Activated naive CD4-positive, alpha-beta T cell treated with anti-CD3 and anti-CD28 coated beads, Interleukin-2, amount 10 ng/mL, durations not matched to agents 7 days and 5 days (primary cell): ENCODE results near the gene CABP5.
A peak's percentile ranks its signal among the peaks of the same experiment; 100 is the strongest.
"Not testable (repeated sequence)": the region's sequence is repeated elsewhere in the genome, so short reads cannot be mapped to it uniquely, and the experiment has no call there.

Source experiments
- CTCF ChIA-PET: fragments of 350-600 bp; sonication (Branson Sonifier 250); formaldehyde crosslinking; loops from one replicate; lab custom pipeline; 2021; ENCODE audit warnings: antibody characterized with exemption; lab: Charles Lee
- DNase-seq: peaks from one replicate; pipeline ENCODE4 v3.0.0-alpha.2; 2020
- H3K27ac Mint-ChIP-seq: one replicate; pipeline ENCODE4 v1.8.0; 2021; ENCODE audit warnings: mild to moderate bottlenecking, moderate library complexity, mixed read lengths
- H3K27me3 Mint-ChIP-seq: one replicate; pipeline ENCODE4 v1.8.0; 2021; ENCODE audit warnings: mild to moderate bottlenecking, mixed read lengths
- H3K36me3 Mint-ChIP-seq: one replicate; pipeline ENCODE4 v1.8.0; 2021; ENCODE audit warnings: mixed read lengths
- H3K4me1 Mint-ChIP-seq: one replicate; pipeline ENCODE4 v1.8.0; 2021; ENCODE audit warnings: mixed read lengths
- H3K4me3 Mint-ChIP-seq: one replicate; pipeline ENCODE4 v1.8.0; 2021; ENCODE audit warnings: mild to moderate bottlenecking, moderate library complexity, mixed read lengths
- H3K9me3 Mint-ChIP-seq: one replicate; pipeline ENCODE4 v1.8.0; 2021; ENCODE audit warnings: mixed read lengths

The CABP5 gene

GRCh38 chr19:48043675-48044258 is at the start of gene CABP5:
Gene CABP5 (minus strand): TSS chr19:48044079. CDS start chr19:48043922, 157 bp downstream.
- CTCF ChIA-PET, result no interaction called here
- Mint-ChIP-seq H3K27me3 (peaks cover 23% of the 10 kb centered on the region), H3K27ac (peak within 1 kb of the TSS; percentile 5), H3K4me3 (no peak within 1 kb of the TSS), H3K4me1 (no peaks in the 10 kb centered on the region), H3K36me3 (no peaks in the 10 kb centered on the region), H3K9me3 (peaks cover 9% of the 10 kb centered on the region)
- DNase-seq, result no peak

- H3K36me3 Mint-ChIP-seq, H3K4me3 Mint-ChIP-seq, H3K4me1 Mint-ChIP-seq, CTCF ChIA-PET, DNase-seq, H3K9me3 Mint-ChIP-seq, H3K27ac Mint-ChIP-seq, H3K27me3 Mint-ChIP-seq: not testable (repeated sequence)
These were observed 47.3 kb upstream of the CABP5 start for GRCh38 chr19:48091111-48091718.

GRCh38 chr19:48090281-48090802 is 46.5 kb upstream of the CABP5 start:
- CTCF ChIA-PET, result interaction anchor here (0.8 kb wide), 1 partner anchor 57 kb away, joined by 3 read pairs; no protein-coding TSS in a partner anchor
- DNase-seq, result no peak
- Mint-ChIP-seq H3K4me3 (no peak overlapping the region), H3K4me1 (no peaks in the 10 kb centered on the region), H3K9me3 (peaks cover 8% of the 10 kb centered on the region), H3K27me3 (peaks cover 9% of the 10 kb centered on the region), H3K36me3 (no peaks in the 10 kb centered on the region), H3K27ac (no peak overlapping the region)

- H3K27ac Mint-ChIP-seq, H3K4me3 Mint-ChIP-seq, DNase-seq, H3K27me3 Mint-ChIP-seq, H3K36me3 Mint-ChIP-seq, CTCF ChIA-PET, H3K4me1 Mint-ChIP-seq, H3K9me3 Mint-ChIP-seq: not testable (repeated sequence)
These were observed 45.1 kb upstream of the CABP5 start for GRCh38 chr19:48088991-48089390.

- no peak overlapping the region for H3K4me3 Mint-ChIP-seq
- H3K27me3 Mint-ChIP-seq, result peaks cover 3% of the 10 kb centered on the region
- CTCF ChIA-PET, result interaction anchor here (1.4 to 1.7 kb wide), 2 partner anchors 22 to 66 kb away, joined by 4 to 5 read pairs; no protein-coding TSS in a partner anchor
- H3K9me3 Mint-ChIP-seq, result no peaks in the 10 kb centered on the region
- H3K4me1 Mint-ChIP-seq, result no peaks in the 10 kb centered on the region
- no peaks in the 10 kb centered on the region for H3K36me3 Mint-ChIP-seq
- no peak for DNase-seq
- H3K27ac Mint-ChIP-seq, result no peak overlapping the region
These were observed 42.3 kb upstream of the CABP5 start for GRCh38 chr19:48085904-48086864.

- CTCF ChIA-PET, result interaction anchor here (1.7 kb wide), 1 partner anchor 67 kb away, joined by 5 read pairs; no protein-coding TSS in a partner anchor
- H3K27me3 Mint-ChIP-seq, result no peaks in the 10 kb centered on the region
- no peak overlapping the region for H3K4me3 Mint-ChIP-seq
- no peaks in the 10 kb centered on the region for H3K4me1 Mint-ChIP-seq
- H3K9me3 Mint-ChIP-seq, result no peaks in the 10 kb centered on the region
- no peak for DNase-seq
- H3K36me3 Mint-ChIP-seq, result no peaks in the 10 kb centered on the region
- no peak overlapping the region for H3K27ac Mint-ChIP-seq
These were observed 41.2 kb upstream of the CABP5 start for GRCh38 chr19:48085076-48085475.

- no peak overlapping the region for H3K27ac Mint-ChIP-seq
- DNase-seq, result no peak
- no peak overlapping the region for H3K4me3 Mint-ChIP-seq
- no peaks in the 10 kb centered on the region for H3K27me3 Mint-ChIP-seq
- H3K9me3 Mint-ChIP-seq, result no peaks in the 10 kb centered on the region
- CTCF ChIA-PET, result interaction anchor here (0.7 kb wide), 1 partner anchor 22 kb away, joined by 3 read pairs; no protein-coding TSS in a partner anchor
- H3K4me1 Mint-ChIP-seq, result no peaks in the 10 kb centered on the region
- H3K36me3 Mint-ChIP-seq, result no peaks in the 10 kb centered on the region
These were observed 37.2 kb upstream of the CABP5 start for GRCh38 chr19:48081106-48081505.

GRCh38 chr19:48070177-48070769 is 26.4 kb upstream of the CABP5 start:
- DNase-seq, H3K9me3 Mint-ChIP-seq, H3K27ac Mint-ChIP-seq, H3K4me3 Mint-ChIP-seq, H3K4me1 Mint-ChIP-seq, H3K27me3 Mint-ChIP-seq, H3K36me3 Mint-ChIP-seq: not testable (repeated sequence)
- CTCF ChIA-PET, result interaction anchor here (1.2 kb wide), 1 partner anchor 23 kb away, joined by 3 read pairs; no protein-coding TSS in a partner anchor

- CTCF ChIA-PET, result interaction anchor here (1.2 kb wide), 1 partner anchor 22 kb away, joined by 3 read pairs; no protein-coding TSS in a partner anchor
- H3K27me3 Mint-ChIP-seq, result no peaks in the 10 kb centered on the region
- H3K4me1 Mint-ChIP-seq, result no peaks in the 10 kb centered on the region
- no peaks in the 10 kb centered on the region for H3K9me3 Mint-ChIP-seq
- H3K4me3 Mint-ChIP-seq, result no peak overlapping the region
- no peaks in the 10 kb centered on the region for H3K36me3 Mint-ChIP-seq
- no peak for DNase-seq
- no peak overlapping the region for H3K27ac Mint-ChIP-seq
These were observed 25.6 kb upstream of the CABP5 start for GRCh38 chr19:48069435-48069834.

- CTCF ChIA-PET, result no interaction called here
- H3K4me1 Mint-ChIP-seq, result no peaks in the 10 kb centered on the region
- peaks cover 9% of the 10 kb centered on the region for H3K27me3 Mint-ChIP-seq
- H3K27ac Mint-ChIP-seq, result no peak overlapping the region
- no peaks in the 10 kb centered on the region for H3K9me3 Mint-ChIP-seq
- no peak for DNase-seq
- H3K36me3 Mint-ChIP-seq, result no peaks in the 10 kb centered on the region
- H3K4me3 Mint-ChIP-seq, result no peak overlapping the region
These were observed 20.6 kb upstream of the CABP5 start for GRCh38 chr19:48064509-48064908.

GRCh38 chr19:48061401-48062344 is 17.8 kb upstream of the CABP5 start:
- H3K9me3 Mint-ChIP-seq, result no peaks in the 10 kb centered on the region
- DNase-seq, result no peak
- no peak overlapping the region for H3K27ac Mint-ChIP-seq
- H3K4me3 Mint-ChIP-seq, result no peak overlapping the region
- H3K27me3 Mint-ChIP-seq, result peaks cover 9% of the 10 kb centered on the region
- no peaks in the 10 kb centered on the region for H3K4me1 Mint-ChIP-seq
- CTCF ChIA-PET, result no interaction called here
- no peaks in the 10 kb centered on the region for H3K36me3 Mint-ChIP-seq

GRCh38 chr19:48060381-48060780 is 16.5 kb upstream of the CABP5 start:
- peaks cover 9% of the 10 kb centered on the region for H3K27me3 Mint-ChIP-seq
- H3K4me1 Mint-ChIP-seq, result no peaks in the 10 kb centered on the region
- H3K9me3 Mint-ChIP-seq, result no peaks in the 10 kb centered on the region
- CTCF ChIA-PET, result no interaction called here
- no peak for DNase-seq
- H3K36me3 Mint-ChIP-seq, result no peaks in the 10 kb centered on the region
- H3K27ac Mint-ChIP-seq, result no peak overlapping the region
- no peak overlapping the region for H3K4me3 Mint-ChIP-seq

GRCh38 chr19:48059331-48059730 is 15.5 kb upstream of the CABP5 start:
- H3K4me1 Mint-ChIP-seq, result no peaks in the 10 kb centered on the region
- no peaks in the 10 kb centered on the region for H3K36me3 Mint-ChIP-seq
- peak overlapping the region; percentile 2 for H3K27ac Mint-ChIP-seq
- DNase-seq, result no peak
- no peaks in the 10 kb centered on the region for H3K9me3 Mint-ChIP-seq
- H3K27me3 Mint-ChIP-seq, result peaks cover 9% of the 10 kb centered on the region
- H3K4me3 Mint-ChIP-seq, result no peak overlapping the region
- CTCF ChIA-PET, result no interaction called here
